Neuronal stem cell (in vitro differentiated cells): ENCODE results near the gene DZIP1.

Source experiments
- DNase-seq: peaks from one replicate; pipeline ENCODE4 v3.0.0-alpha.2; 2013; ENCODE audit warnings: low spot score
- H2AFZ ChIP-seq: one replicate; pipeline ENCODE4 v1.6.1; 2013; ENCODE audit warnings: mild to moderate bottlenecking, low read length, inconsistent platforms
- H2AK5ac ChIP-seq: 2 replicates; pipeline ENCODE4 v1.6.1; 2013; ENCODE audit warnings: low read depth, mild to moderate bottlenecking, inconsistent platforms, low read length, moderate library complexity, mixed read lengths
- H2BK120ac ChIP-seq: 2 replicates; pipeline ENCODE4 v1.6.1; 2013; ENCODE audit warnings: low read depth, mild to moderate bottlenecking, inconsistent platforms, low read length, moderate library complexity, mixed read lengths
- H2BK12ac ChIP-seq: one replicate; pipeline ENCODE4 v1.6.1; 2013; ENCODE audit warnings: low read length, inconsistent platforms
- H2BK15ac ChIP-seq: 2 replicates; pipeline ENCODE4 v1.6.1; 2013; ENCODE audit warnings: mild to moderate bottlenecking, low read length, inconsistent platforms, mixed read lengths
- H2BK5ac ChIP-seq: one replicate; pipeline ENCODE4 v1.6.1; 2013; ENCODE audit warnings: inconsistent platforms, mild to moderate bottlenecking, low read length, moderate library complexity
- H3K14ac ChIP-seq: one replicate; pipeline ENCODE4 v1.6.1; 2013; ENCODE audit warnings: low read length, inconsistent platforms
- H3K18ac ChIP-seq: 2 replicates; pipeline ENCODE4 v1.6.1; 2013; ENCODE audit warnings: low read length, inconsistent platforms
- H3K23ac ChIP-seq: 2 replicates; pipeline ENCODE4 v1.6.1; 2013; ENCODE audit warnings: low read depth, mild to moderate bottlenecking, mixed read lengths, low read length, inconsistent platforms; ENCODE audit not compliant: poor library complexity
- H3K27ac ChIP-seq: replicated peaks from 3 replicates; pipeline ENCODE4 v1.5.1; 2013; ENCODE audit warnings: low read length, inconsistent platforms
- H3K27me3 ChIP-seq, 3 experiments: 2 replicates each; pipeline ENCODE4 v1.6.1; 2013; ENCODE audit warnings: low read length in 3 of 3, mild to moderate bottlenecking in 2 of 3, inconsistent platforms in 1 of 3, low read depth in 1 of 3, mixed read lengths in 1 of 3, moderate library complexity in 1 of 3; ENCODE audit not compliant: control insufficient read depth in 3 of 3, insufficient read depth in 3 of 3
- H3K36me3 ChIP-seq, 2 donors: replicated peaks in 1 of 2; 2 replicates each; pipeline ENCODE4 v1.6.1; 2013; ENCODE audit warnings: low read length in 2 of 2; ENCODE audit not compliant: control insufficient read depth in 2 of 2, insufficient read depth in 2 of 2
- H3K4ac ChIP-seq: 2 replicates; pipeline ENCODE4 v1.6.1; 2013; ENCODE audit warnings: inconsistent platforms, mild to moderate bottlenecking, low read length, moderate library complexity
- H3K4me1 ChIP-seq, 2 donors: 1 replicate in 1 of 2; 2 replicates in 1 of 2; pipeline ENCODE4 v1.6.1; 2013; ENCODE audit warnings: low read length in 2 of 2, low read depth in 1 of 2; ENCODE audit not compliant: control insufficient read depth in 2 of 2, insufficient read depth in 1 of 2
- H3K4me2 ChIP-seq: one replicate; pipeline ENCODE4 v1.6.1; 2013; ENCODE audit warnings: mild to moderate bottlenecking, low read length, inconsistent platforms; ENCODE audit not compliant: insufficient read depth, poor library complexity, severe bottlenecking
- H3K4me3 ChIP-seq, 2 donors: 2 replicates each; pipeline ENCODE4 v1.5.1; 2013; ENCODE audit warnings: low read length in 2 of 2, mild to moderate bottlenecking in 2 of 2, inconsistent platforms in 1 of 2, moderate library complexity in 1 of 2
- H3K79me1 ChIP-seq: one replicate; pipeline ENCODE4 v1.6.1; 2013; ENCODE audit warnings: low read depth, mild to moderate bottlenecking, inconsistent platforms, low read length, moderate library complexity
- H3K9ac ChIP-seq: one replicate; pipeline ENCODE4 v1.6.1; 2013; ENCODE audit warnings: mild to moderate bottlenecking, low read depth, low read length, inconsistent platforms; ENCODE audit not compliant: poor library complexity
- H3K9me3 ChIP-seq, 2 donors: replicated peaks in 1 of 2; 2 replicates each; pipeline versions ENCODE3 to v1.6.1; 2013; ENCODE audit warnings: low read length in 2 of 2, mild to moderate bottlenecking in 2 of 2, inconsistent platforms in 1 of 2, low read depth in 1 of 2, mixed read lengths in 1 of 2, moderate library complexity in 1 of 2; ENCODE audit not compliant: control insufficient read depth in 2 of 2, insufficient read depth in 1 of 2
- H4K8ac ChIP-seq: one replicate; pipeline ENCODE4 v1.6.1; 2013; ENCODE audit warnings: low read depth, mild to moderate bottlenecking, inconsistent platforms, low read length, moderate library complexity
- H4K91ac ChIP-seq: one replicate; pipeline ENCODE4 v1.6.1; 2013; ENCODE audit warnings: low read length, low read depth, mild to moderate bottlenecking, inconsistent platforms; ENCODE audit not compliant: poor library complexity
- WGBS, 2 donors: extraction: QIAGEN DNeasy Blood & Tissue Kit; methylation state at CpG; one replicate each; pipeline ENCODE4 v1.1.7; 2013; ENCODE audit warnings: missing lambda C conversion rate in 2 of 2, mixed read lengths in 1 of 2; ENCODE audit not compliant: insufficient read length in 2 of 2, insufficient replicate concordance in 1 of 2; ENCODE audit errors: extremely low coverage in 2 of 2; 5-methylcytosine and 5-hydroxymethylcytosine counted together

DZIP1 gene

GRCh38 chr13:95608640-95609323 is 35.7 kb downstream of the DZIP1 start:
- no peak overlapping the region for H3K9ac ChIP-seq
- no peak overlapping the region for H3K18ac ChIP-seq
- no peak overlapping the region for H3K4me3 ChIP-seq
- no peak overlapping the region for H2BK15ac ChIP-seq
- H4K91ac ChIP-seq, result no peak overlapping the region
- no peak overlapping the region for H3K4me2 ChIP-seq
- no peak overlapping the region for H2AK5ac ChIP-seq
- no peak overlapping the region for H2AFZ ChIP-seq
- no peak overlapping the region for H3K14ac ChIP-seq
- H3K27ac ChIP-seq, result no peak overlapping the region
- DNase-seq, result no peak
- H3K23ac ChIP-seq, result no peak overlapping the region
- H3K4ac ChIP-seq, result no peak overlapping the region
- no peak overlapping the region for H2BK12ac ChIP-seq
- H3K79me1 ChIP-seq, result no peaks in the 10 kb centered on the region
- WGBS, 2 donors, result no CpG with 5 or more reads among the region's 6 CpGs
- no peak overlapping the region for H4K8ac ChIP-seq
- H3K36me3 ChIP-seq, result peaks cover 18 to 93% of the 10 kb centered on the region in 2 donors
- no peaks in the 10 kb centered on the region for H3K27me3 ChIP-seq
- no peak overlapping the region for H2BK120ac ChIP-seq
- H2BK5ac ChIP-seq, result no peak overlapping the region
- no peaks in the 10 kb centered on the region for H3K4me1 ChIP-seq
- H3K9me3 ChIP-seq, result no peaks in the 10 kb centered on the region

- Histone ChIP-seq H4K91ac (no peak overlapping the region), H2BK5ac (no peak overlapping the region), H3K4me1 (no peaks in the 10 kb centered on the region), H3K9me3 (no peaks in the 10 kb centered on the region), H3K9ac (no peak overlapping the region), H4K8ac (no peak overlapping the region), H3K27ac (no peak overlapping the region), H3K4ac (no peak overlapping the region), H2BK120ac (no peak overlapping the region), H2AFZ (no peak overlapping the region), H3K4me3 (no peak overlapping the region), H3K4me2 (no peak overlapping the region), H3K36me3 (peaks cover 22 to 97% of the 10 kb centered on the region in 2 donors), H3K23ac (no peak overlapping the region), H3K18ac (no peak overlapping the region), H2BK12ac (no peak overlapping the region), H3K27me3 (no peaks in the 10 kb centered on the region), H3K14ac (no peak overlapping the region), H3K79me1 (no peaks in the 10 kb centered on the region), H2AK5ac (no peak overlapping the region), H2BK15ac (no peak overlapping the region)
- no peak for DNase-seq
- no CpG with 5 or more reads among the region's 1 CpG for WGBS, 2 donors
Measured at GRCh38 chr13:95607366-95607765, 37.1 kb downstream of the DZIP1 start.

GRCh38 chr13:95605448-95606125 is 38.9 kb downstream of the DZIP1 start:
- Histone ChIP-seq H3K36me3 (peaks cover 26 to 96% of the 10 kb centered on the region in 2 donors), H3K9me3 (no peaks in the 10 kb centered on the region), H3K14ac (no peak overlapping the region), H3K18ac (no peak overlapping the region), H3K4me3 (no peak overlapping the region), H3K23ac (no peak overlapping the region), H3K4ac (no peak overlapping the region), H3K27me3 (no peaks in the 10 kb centered on the region), H3K79me1 (no peaks in the 10 kb centered on the region), H2BK120ac (no peak overlapping the region), H3K27ac (no peak overlapping the region), H2AK5ac (no peak overlapping the region), H2BK12ac (no peak overlapping the region), H4K8ac (no peak overlapping the region), H2BK5ac (no peak overlapping the region), H3K9ac (no peak overlapping the region), H3K4me2 (no peak overlapping the region), H3K4me1 (no peaks in the 10 kb centered on the region), H4K91ac (no peak overlapping the region), H2BK15ac (no peak overlapping the region), H2AFZ (no peak overlapping the region)
- no peak for DNase-seq
- whole genome bisulfite sequencing, 2 donors, result no CpG with 5 or more reads among the region's 3 CpGs

- Histone ChIP-seq H3K27me3 (no peaks in the 10 kb centered on the region), H3K36me3 (peaks cover 29 to 95% of the 10 kb centered on the region in 2 donors), H3K23ac (no peak overlapping the region), H3K9me3 (no peaks in the 10 kb centered on the region), H2BK15ac (no peak overlapping the region), H2BK12ac (no peak overlapping the region), H2AK5ac (no peak overlapping the region), H4K8ac (no peak overlapping the region), H3K4me2 (no peak overlapping the region), H2AFZ (no peak overlapping the region), H3K4me1 (no peaks in the 10 kb centered on the region), H3K4ac (no peak overlapping the region), H3K18ac (no peak overlapping the region), H3K79me1 (no peaks in the 10 kb centered on the region), H4K91ac (no peak overlapping the region), H2BK120ac (no peak overlapping the region), H3K14ac (no peak overlapping the region), H2BK5ac (no peak overlapping the region), H3K27ac (no peak overlapping the region), H3K4me3 (no peak overlapping the region), H3K9ac (no peak overlapping the region)
- WGBS, 2 donors, result no CpG with 5 or more reads among the region's 3 CpGs
- DNase-seq, result no peak
Measured at GRCh38 chr13:95604556-95604915, 40.0 kb downstream of the DZIP1 start.
